IMR-90 (cell line): ENCODE measurements around the gene FXYD5. TPM values are rescaled to one million over a fixed set of nuclear protein-coding genes. Genes with fewer than 3 reads are reported as not detected.

Experiments used
- ATAC-seq: fragments of 200-7000 bp; cut with Tn5 transposase; 2 replicates; pipeline ENCODE4 v1.9.1; 2020; ENCODE audit warnings: low read depth, mild to moderate bottlenecking, moderate library complexity
- BruUV-seq: library from RNA; stranded (reverse); fragments of 400-500 nt; replicated peaks from 2 replicates; lab custom pipeline; 2021; lab: Mats Ljungman, UMichigan
- CTCF ChIA-PET: fragments of 300-600 bp; formaldehyde crosslinking; extraction: SDS; loops from one replicate; lab custom pipeline; 2021; ENCODE audit warnings: antibody characterized with exemption; lab: Yijun Ruan, JAX
- POLR2A ChIA-PET: fragments of 300-600 bp; sonication (Branson Sonifier 250); formaldehyde crosslinking; loops from one replicate; lab custom pipeline; 2022; ENCODE audit warnings: antibody characterized with exemption; ENCODE audit not compliant: unreplicated experiment; lab: Charles Lee
- DNase-seq: peaks from one replicate; pipeline ENCODE4 v3.0.0; 2013
- H2AFZ ChIP-seq: replicated peaks from 2 replicates; pipeline ENCODE3; 2013; ENCODE audit warnings: low read length, mild to moderate bottlenecking; ENCODE audit not compliant: poor library complexity
- H2AK5ac ChIP-seq: 2 replicates; pipeline ENCODE4 v1.6.1; 2013; ENCODE audit warnings: low read depth, low read length, inconsistent platforms
- H2AK9ac ChIP-seq: replicated peaks from 2 replicates; pipeline ENCODE3; 2013; ENCODE audit warnings: mild to moderate bottlenecking, low read depth, low read length, moderate library complexity; ENCODE audit not compliant: poor library complexity
- H2BK120ac ChIP-seq: 2 replicates; pipeline ENCODE4 v1.6.1; 2013; ENCODE audit warnings: low read depth, low read length, inconsistent platforms
- H2BK15ac ChIP-seq: 3 replicates; pipeline ENCODE4 v1.6.1; 2013; ENCODE audit warnings: low read depth, low read length, inconsistent platforms
- H2BK20ac ChIP-seq: 2 replicates; pipeline ENCODE4 v1.6.1; 2013; ENCODE audit warnings: low read depth, mild to moderate bottlenecking, inconsistent platforms, low read length, moderate library complexity
- H2BK5ac ChIP-seq: 2 replicates; pipeline ENCODE4 v1.6.1; 2013; ENCODE audit warnings: mild to moderate bottlenecking, low read depth, low read length, inconsistent platforms; ENCODE audit not compliant: poor library complexity, severe bottlenecking
- H3K14ac ChIP-seq: replicated peaks from 2 replicates; pipeline ENCODE4 v1.6.1; 2013; ENCODE audit warnings: low read depth, low read length, inconsistent platforms
- H3K18ac ChIP-seq: 2 replicates; pipeline ENCODE4 v1.6.1; 2013; ENCODE audit warnings: low read depth, low read length, control low read depth
- H3K23ac ChIP-seq: 2 replicates; pipeline ENCODE4 v1.6.1; 2013; ENCODE audit warnings: low read depth, low read length, inconsistent platforms
- H3K27ac ChIP-seq: 2 replicates; pipeline ENCODE4 v1.5.1; 2013; ENCODE audit warnings: mild to moderate bottlenecking, control low read depth, low read length; ENCODE audit not compliant: insufficient read depth
- H3K27me3 ChIP-seq: 2 replicates; pipeline ENCODE4 v1.6.1; 2013; ENCODE audit warnings: low read length; ENCODE audit not compliant: control insufficient read depth, insufficient read depth
- H3K36me3 ChIP-seq: 2 replicates; pipeline ENCODE4 v1.6.1; 2013; ENCODE audit warnings: low read length, mixed read lengths; ENCODE audit not compliant: control insufficient read depth, insufficient read depth
- H3K4ac ChIP-seq: 2 replicates; pipeline ENCODE4 v1.6.1; 2013; ENCODE audit warnings: low read depth, low read length, inconsistent platforms
- H3K4me1 ChIP-seq: 2 replicates; pipeline ENCODE4 v1.6.1; 2013; ENCODE audit warnings: low read length, mixed read lengths; ENCODE audit not compliant: control insufficient read depth, insufficient read depth
- H3K4me2 ChIP-seq: 2 replicates; pipeline ENCODE4 v1.6.1; 2013; ENCODE audit warnings: low read depth, mild to moderate bottlenecking, control low read depth, low read length, moderate library complexity
- H3K4me3 ChIP-seq: 2 replicates; pipeline ENCODE4 v1.5.1; 2013; ENCODE audit warnings: low read depth, mild to moderate bottlenecking, control low read depth, low read length, moderate library complexity; ENCODE audit not compliant: insufficient read depth
- H3K56ac ChIP-seq: 2 replicates; pipeline ENCODE4 v1.6.1; 2013; ENCODE audit warnings: low read length, inconsistent platforms; ENCODE audit not compliant: insufficient read depth; ENCODE audit errors: extremely low read depth
- H3K79me1 ChIP-seq, 2 experiments: 2 replicates each; pipeline ENCODE4 v1.6.1; 2013; ENCODE audit warnings: low read length in 2 of 2, inconsistent platforms in 1 of 2, low read depth in 1 of 2
- H3K9ac ChIP-seq: 2 replicates; pipeline ENCODE4 v1.6.1; 2013; ENCODE audit warnings: low read depth, low read length, control low read depth
- H3K9me1 ChIP-seq: 2 replicates; pipeline ENCODE4 v1.6.1; 2013; ENCODE audit warnings: low read length, inconsistent platforms; ENCODE audit not compliant: insufficient read depth
- H3K9me3 ChIP-seq: 2 replicates; pipeline ENCODE4 v1.6.1; 2013; ENCODE audit warnings: low read length; ENCODE audit not compliant: control insufficient read depth, insufficient read depth
- H4K20me1 ChIP-seq: 2 replicates; pipeline ENCODE4 v1.6.1; 2013; ENCODE audit warnings: low read length, inconsistent platforms; ENCODE audit not compliant: insufficient read depth
- H4K5ac ChIP-seq: 2 replicates; pipeline ENCODE4 v1.6.1; 2013; ENCODE audit warnings: mild to moderate bottlenecking, low read depth, low read length, control low read depth
- H4K8ac ChIP-seq, 2 experiments: 2 replicates each; pipeline ENCODE4 v1.6.1; 2013; ENCODE audit warnings: low read depth in 2 of 2, low read length in 2 of 2, control low read depth in 1 of 2, inconsistent platforms in 1 of 2
- H4K91ac ChIP-seq: 2 replicates; pipeline ENCODE4 v1.6.1; 2013; ENCODE audit warnings: low read depth, low read length, inconsistent platforms; ENCODE audit not compliant: insufficient read depth
- ELK1 ChIP-seq: fragments of 150-350 bp; IDR thresholded peaks from 2 replicates; pipeline ENCODE4 v1.6.1; 2016; ENCODE audit warnings: low read depth, mild to moderate bottlenecking, low read length, moderate library complexity, borderline replicate concordance
- MXI1 ChIP-seq: IDR thresholded peaks from 2 replicates; pipeline ENCODE4 v1.6.1; 2012; ENCODE audit warnings: low read depth, mild to moderate bottlenecking, low read length, moderate library complexity, borderline replicate concordance
- WGBS, 2 experiments: methylation state at CpG; one replicate each; pipeline versions ENCODE4 v1.1.5 to v1.1.7; 2013; ENCODE audit warnings: missing lambda C conversion rate in 2 of 2; ENCODE audit not compliant: insufficient read length in 1 of 2; ENCODE audit errors: extremely low coverage in 2 of 2; 5-methylcytosine and 5-hydroxymethylcytosine counted together
- dilution Hi-C: fragments of 300-500 bp; cut with HindIII; formaldehyde crosslinking; loops from one replicate; pipeline ENCODE4 v1.14.3; 2018; ENCODE audit warnings: low sequenced_read_pairs; ENCODE audit not compliant: unreplicated experiment
- in situ Hi-C: fragments of 300-500 bp; cut with MboI; formaldehyde crosslinking; loops from 3 replicates; pipeline ENCODE4 v1.14.3; 2019; ENCODE audit warnings: low sequenced_read_pairs, inconsistent platforms, mixed read lengths
- intact Hi-C: fragments of 100-400 bp; cut with micrococcal nuclease; formaldehyde crosslinking; loops from 2 replicates; pipeline ENCODE4 v1.10.0; 2022
- polyA plus RNA-seq, 3 experiments: library from polyadenylated mRNA; depleted of rRNA; stranded (reverse); fragments of >200 nt; gene quantifications; 2 replicates each; pipeline ENCODE4 v1.2.3, GENCODE V29; 2012; ENCODE audit warnings: low replicate concordance in 1 of 3
- total RNA-seq: library from RNA; depleted of rRNA; stranded (reverse); fragments of >200 nt; gene quantifications from 2 replicates; pipeline ENCODE4 v1.2.3, GENCODE V29; 2012

The FXYD5 gene
- total and polyA plus RNA-seq, 2 of the 4 experiments (the other 2 are of a cell fraction) = 53.6 to 245 TPM

GRCh38 chr19:35136977-35137702 lies 17.4 kb upstream of the FXYD5 start:
- H2BK5ac ChIP-seq = no peak overlapping the region
- ChIA-PET POLR2A (no interaction called here), CTCF (interaction anchor here (3.2 kb wide), 1 partner anchor 70 kb away, joined by 18 read pairs; no protein-coding TSS in a partner anchor)
- H2BK15ac ChIP-seq = no peak overlapping the region
- no peak overlapping the region for H3K4me3 ChIP-seq
- H3K9me3 ChIP-seq = no peaks in the 10 kb centered on the region
- dilution Hi-C loops = no loop called here
- no peak overlapping the region for H3K27ac ChIP-seq
- peaks cover 3% of the 10 kb centered on the region; the same call in 1 of the 2 replicates for H4K20me1 ChIP-seq
- no peak overlapping the region for H3K14ac ChIP-seq
- WGBS, 2 experiments = 83% methylated on average over 6 of the region's 9 CpGs; no CpG with 5 or more reads in 1 of the 2 experiments
- no peak overlapping the region for H2BK120ac ChIP-seq
- H2AK9ac ChIP-seq = no peak overlapping the region
- intact Hi-C loops = no loop called here
- no peak for TF ChIP-seq ELK1
- TF ChIP-seq MXI1 = no peak
- DNase-seq = no peak
- peaks cover 14% of the 10 kb centered on the region for H3K27me3 ChIP-seq
- H3K4ac ChIP-seq = no peak overlapping the region
- no peak overlapping the region for H2AFZ ChIP-seq
- no peak overlapping the region for H3K4me2 ChIP-seq
- peaks cover 3% of the 10 kb centered on the region; the same call in 1 of the 2 replicates for H3K9me1 ChIP-seq
- no peak overlapping the region for H4K5ac ChIP-seq
- no peak overlapping the region for H2BK20ac ChIP-seq
- H3K79me1 ChIP-seq = no peaks in the 10 kb centered on the region
- no peak overlapping the region for H3K23ac ChIP-seq
- H4K91ac ChIP-seq = no peak overlapping the region
- H3K9ac ChIP-seq = no peak overlapping the region
- H3K56ac ChIP-seq = no peak overlapping the region
- H4K8ac ChIP-seq = no peak overlapping the region
- no peaks in the 10 kb centered on the region for H3K36me3 ChIP-seq
- ATAC-seq = no peak
- no peak overlapping the region for H2AK5ac ChIP-seq
- in situ Hi-C loops = loop anchor here (5.0 kb wide), 1 partner anchor 70 kb away; no protein-coding TSS in a partner anchor
- no TSS peak for BruUV-seq
- no peak overlapping the region for H3K18ac ChIP-seq
- peaks cover 18% of the 10 kb centered on the region for H3K4me1 ChIP-seq
